DND-41 (cell line): Measurements from ENCODE around the gene HLA-E.
"Not testable (repeated sequence)": the region's sequence is repeated elsewhere in the genome, so short reads cannot be mapped to it uniquely, and the experiment has no call there.

ENCODE experiments used
- ATAC-seq: fragments of 200-7000 bp; cut with Tn5 transposase; 3 replicates; pipeline ENCODE4 v1.9.1; 2021; ENCODE audit warnings: low read depth; ENCODE audit not compliant: insufficient read depth
- DNase-seq: peaks from one replicate; pipeline ENCODE4 v3.0.0-alpha.2; 2020
- H2AFZ ChIP-seq: 2 replicates; pipeline ENCODE4 v1.6.0; 2012; ENCODE audit warnings: low read depth, low read length
- H3K27ac ChIP-seq: 2 replicates; pipeline ENCODE4 v1.5.1; 2012; ENCODE audit warnings: low read length, inconsistent platforms
- H3K27me3 ChIP-seq: fragments of 200-600 bp; sonication (generic); 2 replicates; pipeline ENCODE4 v1.6.0; 2012; ENCODE audit warnings: low read length, mild to moderate bottlenecking, inconsistent platforms; ENCODE audit not compliant: insufficient read depth, poor library complexity
- H3K36me3 ChIP-seq: 2 replicates; pipeline ENCODE4 v1.5.1; 2012; ENCODE audit warnings: low read length, inconsistent platforms; ENCODE audit not compliant: insufficient read depth
- H3K4me1 ChIP-seq: 2 replicates; pipeline ENCODE4 v1.5.1; 2012; ENCODE audit warnings: mild to moderate bottlenecking, low read length; ENCODE audit not compliant: insufficient read depth
- H3K4me2 ChIP-seq: 2 replicates; pipeline ENCODE4 v1.6.0; 2012; ENCODE audit warnings: mild to moderate bottlenecking, moderate library complexity, low read length, inconsistent platforms; ENCODE audit not compliant: insufficient read depth
- H3K4me3 ChIP-seq, 2 experiments: fragments of 200-600 bp in 1 of 2; shearing (Covaris generic) in 1 of 2; 2 replicates each; pipeline ENCODE4 v1.5.1; 2012 to 2016; ENCODE audit warnings: inconsistent platforms in 2 of 2, low read length in 2 of 2, mild to moderate bottlenecking in 2 of 2, low read depth in 1 of 2, moderate library complexity in 1 of 2
- H3K79me2 ChIP-seq: 2 replicates; pipeline ENCODE4 v1.6.0; 2012; ENCODE audit warnings: low read length, inconsistent platforms; ENCODE audit not compliant: insufficient read depth
- H3K9ac ChIP-seq: 2 replicates; pipeline ENCODE4 v1.6.0; 2012; ENCODE audit warnings: low read depth, mild to moderate bottlenecking, inconsistent platforms, low read length, moderate library complexity
- H3K9me3 ChIP-seq: 2 replicates; pipeline ENCODE4 v1.5.1; 2012; ENCODE audit warnings: low read length, moderate library complexity, mild to moderate bottlenecking, inconsistent platforms; ENCODE audit not compliant: insufficient read depth, severe bottlenecking
- H4K20me1 ChIP-seq: 2 replicates; pipeline ENCODE4 v1.6.0; 2012; ENCODE audit warnings: low read length; ENCODE audit not compliant: insufficient read depth
- EZH2 ChIP-seq: IDR thresholded peaks from 3 replicates; pipeline ENCODE4 v1.6.1; 2012; ENCODE audit warnings: borderline replicate concordance, low read depth, mild to moderate bottlenecking, moderate library complexity, low read length, inconsistent platforms; ENCODE audit not compliant: severe bottlenecking
- TF ChIP-seq, protein P1 (sequence below): IDR thresholded peaks from 2 replicates; pipeline ENCODE4 v1.5.1; 2012; ENCODE audit warnings: borderline replicate concordance, low read length, moderate library complexity, mild to moderate bottlenecking; ENCODE audit not compliant: poor library complexity, severe bottlenecking; ENCODE audit errors: extremely low read depth

The HLA-E gene

GRCh38 chr6:30480536-30481156 lies 8.7 kb upstream of the HLA-E start:
- no peak overlapping the region for H2AFZ ChIP-seq
- peak; percentile 17 for TF ChIP-seq EZH2
- TF ChIP-seq, protein P1, sequence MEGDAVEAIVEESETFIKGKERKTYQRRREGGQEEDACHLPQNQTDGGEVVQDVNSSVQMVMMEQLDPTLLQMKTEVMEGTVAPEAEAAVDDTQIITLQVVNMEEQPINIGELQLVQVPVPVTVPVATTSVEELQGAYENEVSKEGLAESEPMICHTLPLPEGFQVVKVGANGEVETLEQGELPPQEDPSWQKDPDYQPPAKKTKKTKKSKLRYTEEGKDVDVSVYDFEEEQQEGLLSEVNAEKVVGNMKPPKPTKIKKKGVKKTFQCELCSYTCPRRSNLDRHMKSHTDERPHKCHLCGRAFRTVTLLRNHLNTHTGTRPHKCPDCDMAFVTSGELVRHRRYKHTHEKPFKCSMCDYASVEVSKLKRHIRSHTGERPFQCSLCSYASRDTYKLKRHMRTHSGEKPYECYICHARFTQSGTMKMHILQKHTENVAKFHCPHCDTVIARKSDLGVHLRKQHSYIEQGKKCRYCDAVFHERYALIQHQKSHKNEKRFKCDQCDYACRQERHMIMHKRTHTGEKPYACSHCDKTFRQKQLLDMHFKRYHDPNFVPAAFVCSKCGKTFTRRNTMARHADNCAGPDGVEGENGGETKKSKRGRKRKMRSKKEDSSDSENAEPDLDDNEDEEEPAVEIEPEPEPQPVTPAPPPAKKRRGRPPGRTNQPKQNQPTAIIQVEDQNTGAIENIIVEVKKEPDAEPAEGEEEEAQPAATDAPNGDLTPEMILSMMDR, result no peak
- H3K79me2 ChIP-seq, result no peaks in the 10 kb centered on the region
- H3K27ac ChIP-seq, result no peak overlapping the region
- no peaks in the 10 kb centered on the region for H3K9me3 ChIP-seq
- peaks cover 29% of the 10 kb centered on the region for H3K27me3 ChIP-seq
- H3K9ac ChIP-seq, result no peak overlapping the region
- no peaks in the 10 kb centered on the region for H4K20me1 ChIP-seq
- DNase-seq (peak; percentile 53), ATAC-seq (peak; percentile 67)
- no peak overlapping the region for H3K4me2 ChIP-seq
- H3K4me3 ChIP-seq, result no peak overlapping the region
- H3K4me1 ChIP-seq, result peaks cover 4% of the 10 kb centered on the region; the same call in 1 of the 2 replicates
- H3K36me3 ChIP-seq, result no peaks in the 10 kb centered on the region

DNA sequence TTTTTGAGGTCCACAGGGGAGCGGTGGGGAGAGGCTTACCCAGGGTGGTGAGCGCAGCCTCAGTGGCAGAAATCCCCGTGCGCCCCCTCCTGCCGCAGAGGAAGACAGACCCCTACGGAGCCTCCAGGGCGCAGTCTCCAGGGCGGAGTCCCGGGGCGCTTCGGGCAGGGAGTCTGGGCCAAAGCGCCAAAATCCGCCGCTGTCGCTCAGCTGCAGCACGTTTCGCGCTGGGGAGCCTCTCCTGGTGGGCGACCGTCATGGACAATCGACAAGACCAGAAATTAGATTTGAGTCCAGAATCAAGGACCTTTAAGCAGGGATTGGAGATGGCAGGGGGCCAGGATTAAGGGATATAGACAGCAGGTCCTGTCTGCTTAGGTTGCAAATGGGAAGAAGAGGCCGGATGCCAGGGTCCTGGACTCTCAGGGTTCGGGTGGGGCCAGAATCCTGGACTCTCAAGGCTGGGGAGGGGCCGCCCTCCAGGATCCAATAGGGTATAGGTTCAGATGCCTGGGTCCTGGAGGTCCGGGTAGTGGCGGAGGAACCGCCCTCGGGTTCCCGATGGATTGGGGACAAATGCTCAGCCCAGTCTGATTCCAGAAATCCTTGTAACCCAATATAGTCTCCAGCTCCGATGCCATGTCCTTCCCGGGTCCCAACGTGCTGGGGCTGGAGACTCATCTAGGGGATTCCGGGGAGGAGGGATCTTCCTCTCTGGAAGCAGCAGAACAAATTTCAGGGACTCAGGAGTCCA lies 7.9 kb upstream of the HLA-E start:
- DNase-seq (no peak), ATAC-seq (no peak)
- H3K79me2 ChIP-seq, result no peaks in the 10 kb centered on the region
- H3K27me3 ChIP-seq, result peaks cover 29% of the 10 kb centered on the region
- no peak overlapping the region for H3K4me2 ChIP-seq
- H3K4me1 ChIP-seq, result peaks cover 4% of the 10 kb centered on the region; the same call in 1 of the 2 replicates
- TF ChIP-seq, protein P1, result no peak
- TF ChIP-seq EZH2, result no peak
- no peaks in the 10 kb centered on the region for H3K9me3 ChIP-seq
- H3K36me3 ChIP-seq, result no peaks in the 10 kb centered on the region
- H3K9ac ChIP-seq, result no peak overlapping the region
- no peak overlapping the region for H3K27ac ChIP-seq
- H2AFZ ChIP-seq, result no peak overlapping the region
- no peaks in the 10 kb centered on the region for H4K20me1 ChIP-seq
- H3K4me3 ChIP-seq, result no peak overlapping the region

DNA sequence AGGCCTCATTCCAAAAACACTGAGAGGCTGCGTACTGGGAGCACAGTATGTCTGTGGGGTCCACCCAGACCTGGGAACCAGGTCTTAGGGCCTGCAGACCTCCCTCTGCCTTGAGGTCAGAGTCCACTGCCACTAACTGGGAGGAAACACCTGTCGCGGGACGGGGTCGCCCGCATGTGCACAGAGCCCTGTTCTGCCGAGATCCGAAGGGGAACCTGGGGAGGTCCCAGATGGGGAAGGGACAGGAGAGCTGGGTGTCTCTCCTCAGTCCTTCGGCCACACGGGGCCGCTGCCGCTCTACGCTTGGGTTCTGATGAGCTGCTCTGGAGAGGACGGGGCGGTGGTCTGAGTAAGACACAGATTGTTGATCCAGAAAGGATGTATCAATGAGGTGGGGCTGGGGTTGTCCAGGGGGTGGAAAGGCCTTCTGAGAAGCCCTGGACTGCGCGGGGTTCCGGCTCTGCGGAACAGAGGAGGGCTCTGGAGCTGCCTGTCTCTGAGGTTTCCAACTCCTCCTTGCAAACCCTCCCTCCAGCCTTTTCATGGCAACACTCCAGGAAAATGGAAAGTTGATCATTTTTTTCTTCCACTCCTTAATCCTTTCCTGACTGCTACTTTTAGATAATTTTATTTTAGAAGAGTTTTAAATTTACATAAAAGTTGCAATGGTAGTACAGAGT lies 7.2 kb upstream of the HLA-E start:
- not testable (repeated sequence) for H4K20me1 ChIP-seq, H3K27ac ChIP-seq, H3K9me3 ChIP-seq, H3K4me2 ChIP-seq, H3K4me1 ChIP-seq, H2AFZ ChIP-seq, H3K4me3 ChIP-seq, H3K9ac ChIP-seq, H3K79me2 ChIP-seq, H3K36me3 ChIP-seq
- H3K27me3 ChIP-seq, result peaks cover 29% of the 10 kb centered on the region
- TF ChIP-seq, protein P1, result peak; percentile 89
- peak; percentile 85 for DNase-seq
- peak; percentile 98 for ATAC-seq
